Head of caudate nucleus (tissue), 42 donors: ENCODE data around the gene RHNO1.
"Not testable (repeated sequence)": the region's sequence is repeated elsewhere in the genome, so short reads cannot be mapped to it uniquely, and the experiment has no call there.

Source experiments
- DNase-seq, 42 donors: peaks; one replicate each; pipeline versions ENCODE4 v3.0.0 to v3.0.0-alpha.2; 2020 to 2021; ENCODE audit warnings: mixed read lengths in 7 of 42
- intact Hi-C: fragments of 100-400 bp; cut with DNase I; formaldehyde crosslinking; loops from one replicate; pipeline ENCODE4 v1.15.0; 2022

RHNO1 gene

GRCh38 chr12:2857021-2857431 is 20.0 kb upstream of the RHNO1 start, which contains the start of gene TEX52:
TSS of gene TEX52 (minus strand) at chr12:2857039. CDS start at chr12:2857026, 13 bp downstream.
- intact Hi-C loops: loop anchor here (10.0 kb wide), 1 partner anchor 178 kb away; no protein-coding TSS in a partner anchor
- DNase-seq: no peak

- DNase-seq: no peak
- intact Hi-C loops: loop anchor here (10.0 kb wide), 1 partner anchor 177 kb away; no protein-coding TSS in a partner anchor
Measured at GRCh38 chr12:2857576-2857975, 19.4 kb upstream of the RHNO1 start.

- intact Hi-C loops: loop anchor here (10.0 kb wide), 1 partner anchor 176 kb away; no protein-coding TSS in a partner anchor
- no peak for DNase-seq
Measured at GRCh38 chr12:2858334-2858733, 18.7 kb upstream of the RHNO1 start.

- intact Hi-C loops: loop anchor here (10.0 kb wide), 1 partner anchor 176 kb away; no protein-coding TSS in a partner anchor
- no peak for DNase-seq
Measured at GRCh38 chr12:2858944-2859421, 18.0 kb upstream of the RHNO1 start.

GRCh38 chr12:2860170-2860569 is 16.9 kb upstream of the RHNO1 start:
- intact Hi-C loops: no loop called here

GRCh38 chr12:2862876-2863275 is 14.1 kb upstream of the RHNO1 start:
- intact Hi-C loops: no loop called here
- DNase-seq: no peak

More at GRCh38 chr12:2860170-2860569, 16.9 kb upstream of the RHNO1 start:
- no peak for DNase-seq

- DNase-seq, intact Hi-C loops: not testable (repeated sequence)
Measured at GRCh38 chr12:2863402-2863801, 13.6 kb upstream of the RHNO1 start.

GRCh38 chr12:2864198-2864597 is 12.8 kb upstream of the RHNO1 start:
- peak in 1 of 42 donors; percentile 6 for DNase-seq
- intact Hi-C loops: no loop called here

- DNase-seq: not testable (repeated sequence)
Measured at GRCh38 chr12:2868986-2869632, 7.9 kb upstream of the RHNO1 start.

GRCh38 chr12:2876431-2877046 is 484 bp upstream of the RHNO1 start:
- intact Hi-C loops: loop anchor here (10.0 kb wide), 1 partner anchor 82 kb away; the partner anchor contains the start of gene FKBP4
- peak in 4 of 42 donors; percentile 9 to 44 (median 16) for DNase-seq

More at GRCh38 chr12:2868986-2869632, 7.9 kb upstream of the RHNO1 start:
- intact Hi-C loops: not testable (repeated sequence)

GRCh38 chr12:2877953-2878732 is 1.1 kb downstream of the RHNO1 start:
- intact Hi-C loops: loop anchor here (10.0 kb wide), 1 partner anchor 83 kb away; the partner anchor contains the start of gene FKBP4
- DNase-seq: peak in 6 of 42 donors; percentile 2 to 33 (median 15)

GRCh38 chr12:2879853-2880252 is 2.8 kb downstream of the RHNO1 start:
- intact Hi-C loops: loop anchor here (10.0 kb wide), 2 partner anchors 85 to 155 kb away; partner anchors contain the start of gene FKBP4
- no peak for DNase-seq

GRCh38 chr12:2884810-2885209 is 7.8 kb downstream of the RHNO1 start:
- intact Hi-C loops: loop anchor here (10.0 kb wide), 1 partner anchor 150 kb away; no protein-coding TSS in a partner anchor
- DNase-seq: no peak

- intact Hi-C loops: loop anchor here (10.0 kb wide), 1 partner anchor 148 kb away; no protein-coding TSS in a partner anchor
- DNase-seq: peak in 1 of 42 donors; percentile 34
Measured at GRCh38 chr12:2886768-2887450, 9.9 kb downstream of the RHNO1 start.

- DNase-seq: no peak
- intact Hi-C loops: no loop called here
Measured at GRCh38 chr12:2890001-2890387, 13.0 kb downstream of the RHNO1 start.

GRCh38 chr12:2890388-2891239 is 13.6 kb downstream of the RHNO1 start, which contains the start of gene TULP3:
TSS of gene TULP3 (plus strand) at chr12:2890891. CDS start at chr12:2890948, 57 bp downstream.
- intact Hi-C loops: no loop called here
- DNase-seq: peak; percentile 98 to 100 (median 100)
